AG09309 (cell line): ENCODE results near the gene COL1A2.

Source experiments
- DNase-seq: peaks from one replicate; pipeline ENCODE4 v3.0.0-alpha.2; 2010; ENCODE audit warnings: low read depth
- H3K4me3 ChIP-seq: 2 replicates; pipeline ENCODE4 v1.5.1; 2011; ENCODE audit warnings: mild to moderate bottlenecking, low read depth, low read length, moderate library complexity; ENCODE audit not compliant: control insufficient read depth
- TF ChIP-seq, protein P1 (sequence below): IDR thresholded peaks from 2 replicates; pipeline ENCODE4 v1.5.1; 2011; ENCODE audit warnings: mild to moderate bottlenecking, low read depth, low read length, inconsistent platforms; ENCODE audit not compliant: insufficient read depth, control insufficient read depth; ENCODE audit errors: missing control alignments

Gene COL1A2

DNA sequence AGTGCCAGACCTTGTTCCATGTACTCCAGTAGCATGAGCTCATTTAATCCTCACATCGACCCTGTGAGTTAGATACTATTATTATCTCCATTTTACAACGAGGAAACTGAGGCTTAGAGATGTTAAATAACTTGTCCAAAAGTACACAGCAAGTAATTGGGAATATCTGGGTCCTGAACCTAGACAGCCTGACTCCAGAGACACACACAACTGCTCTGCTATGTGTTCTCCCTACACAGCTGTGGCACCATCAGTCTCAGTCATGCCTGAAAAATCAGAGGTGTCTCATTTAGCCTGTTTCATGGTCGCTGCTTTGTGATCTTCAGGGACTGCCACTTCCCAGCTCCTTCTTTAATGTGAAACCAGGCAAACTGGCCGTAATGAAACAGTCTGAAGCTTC lies 56.5 kb downstream of the COL1A2 start:
- DNase-seq, result no peak
- TF ChIP-seq, protein P1, sequence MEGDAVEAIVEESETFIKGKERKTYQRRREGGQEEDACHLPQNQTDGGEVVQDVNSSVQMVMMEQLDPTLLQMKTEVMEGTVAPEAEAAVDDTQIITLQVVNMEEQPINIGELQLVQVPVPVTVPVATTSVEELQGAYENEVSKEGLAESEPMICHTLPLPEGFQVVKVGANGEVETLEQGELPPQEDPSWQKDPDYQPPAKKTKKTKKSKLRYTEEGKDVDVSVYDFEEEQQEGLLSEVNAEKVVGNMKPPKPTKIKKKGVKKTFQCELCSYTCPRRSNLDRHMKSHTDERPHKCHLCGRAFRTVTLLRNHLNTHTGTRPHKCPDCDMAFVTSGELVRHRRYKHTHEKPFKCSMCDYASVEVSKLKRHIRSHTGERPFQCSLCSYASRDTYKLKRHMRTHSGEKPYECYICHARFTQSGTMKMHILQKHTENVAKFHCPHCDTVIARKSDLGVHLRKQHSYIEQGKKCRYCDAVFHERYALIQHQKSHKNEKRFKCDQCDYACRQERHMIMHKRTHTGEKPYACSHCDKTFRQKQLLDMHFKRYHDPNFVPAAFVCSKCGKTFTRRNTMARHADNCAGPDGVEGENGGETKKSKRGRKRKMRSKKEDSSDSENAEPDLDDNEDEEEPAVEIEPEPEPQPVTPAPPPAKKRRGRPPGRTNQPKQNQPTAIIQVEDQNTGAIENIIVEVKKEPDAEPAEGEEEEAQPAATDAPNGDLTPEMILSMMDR, result no peak
- H3K4me3 ChIP-seq, result no peak overlapping the region

- DNase-seq, result no peak
- TF ChIP-seq, protein P1, result no peak
These were observed 57.5 kb downstream of the COL1A2 start for GRCh38 chr7:94452239-94452638.

DNA sequence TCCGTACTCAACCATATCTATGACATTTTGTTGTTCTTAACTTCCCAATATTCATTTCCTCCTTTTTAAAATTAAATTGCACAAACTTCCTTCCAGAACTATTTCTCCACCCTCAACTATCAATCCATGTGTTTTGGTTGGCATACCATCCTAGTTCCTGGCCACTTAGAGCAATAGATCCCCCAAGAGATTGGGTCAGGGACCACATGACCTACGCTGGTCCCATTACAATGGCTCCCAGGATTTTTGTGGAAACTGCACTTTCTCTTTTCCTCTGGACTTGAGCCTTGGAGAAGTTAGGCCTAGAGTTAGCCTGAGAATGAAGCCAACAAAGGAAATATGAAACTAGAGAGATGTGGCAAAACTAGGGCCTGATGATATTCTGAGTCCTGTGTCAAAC lies 59.2 kb downstream of the COL1A2 start:
- no peak for DNase-seq
- TF ChIP-seq, protein P1, result no peak
- H3K4me3 ChIP-seq, result no peak overlapping the region

More at GRCh38 chr7:94452239-94452638, 57.5 kb downstream of the COL1A2 start:
- no peak overlapping the region for H3K4me3 ChIP-seq

DNA sequence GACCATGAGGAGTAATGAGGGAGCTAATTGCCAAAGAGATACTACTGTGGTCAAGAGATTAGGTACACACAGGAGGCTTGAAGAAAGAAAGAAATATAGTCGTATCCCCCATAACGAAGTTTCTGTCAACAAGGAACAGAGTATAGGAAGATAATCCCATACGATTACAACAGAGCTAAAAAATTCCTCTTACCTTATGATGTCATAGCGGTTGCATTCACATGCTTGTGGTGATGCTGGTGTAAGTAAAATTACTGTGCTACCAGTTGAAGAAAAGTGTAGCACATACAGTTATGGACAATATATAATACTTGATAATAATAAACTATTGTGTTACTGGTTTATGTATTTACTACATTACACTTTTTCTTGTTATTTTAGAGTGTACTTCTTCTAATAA lies 63.3 kb downstream of the COL1A2 start:
- DNase-seq, result no peak
- TF ChIP-seq, protein P1, result no peak
- no peak overlapping the region for H3K4me3 ChIP-seq

DNA sequence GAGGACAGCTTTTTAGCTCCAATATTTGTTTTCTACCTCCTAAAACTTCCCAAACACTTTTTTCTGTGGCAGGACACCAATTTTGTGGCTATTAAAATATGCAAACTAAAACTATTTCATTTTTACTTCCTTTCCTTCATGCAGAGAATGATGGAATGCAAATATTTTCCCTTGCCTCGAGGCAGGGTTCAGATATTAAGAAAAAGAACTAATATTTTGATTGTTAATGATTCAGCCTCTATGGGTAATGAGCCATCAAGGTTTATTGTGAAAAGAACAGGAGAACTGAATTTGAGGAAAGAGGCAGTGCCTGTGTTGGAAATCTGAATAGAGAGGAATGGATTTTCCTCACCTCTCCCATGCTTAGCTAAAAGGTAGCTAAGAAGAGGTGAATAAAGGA lies 71.8 kb downstream of the COL1A2 start:
- no peak overlapping the region for H3K4me3 ChIP-seq
- no peak for DNase-seq
- TF ChIP-seq, protein P1, result no peak

GRCh38 chr7:94471604-94472003 lies 76.9 kb downstream of the COL1A2 start:
- H3K4me3 ChIP-seq, result no peak overlapping the region
- TF ChIP-seq, protein P1, result no peak
- DNase-seq, result no peak

- H3K4me3 ChIP-seq, result no peak overlapping the region
- DNase-seq, result no peak
- TF ChIP-seq, protein P1, result no peak
These were observed 77.9 kb downstream of the COL1A2 start for GRCh38 chr7:94472608-94473007.
